ENCODE results near the gene ULK4.

Gene ULK4

DNA sequence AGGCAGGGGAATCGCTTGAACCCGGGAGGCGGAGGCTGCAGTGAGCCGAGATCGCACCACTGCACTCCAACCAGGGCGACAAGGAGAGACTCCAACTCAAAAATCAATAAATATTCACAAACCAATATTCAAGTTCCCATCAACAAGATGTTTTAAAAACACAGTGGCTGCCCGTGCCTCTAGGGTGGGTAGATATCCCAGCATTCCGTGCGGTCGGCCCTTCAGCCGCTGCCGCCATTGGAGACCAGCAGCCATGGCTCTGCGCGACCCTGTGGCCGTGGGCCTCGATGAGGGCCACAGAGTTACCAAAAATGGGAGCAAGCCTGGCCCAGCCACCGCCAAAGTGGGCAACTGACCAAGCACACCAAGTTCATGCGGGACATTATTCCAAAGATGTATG lies 6.7 kb downstream of the ULK4 start (continued):
- TF ChIP-seq, protein P1, sequence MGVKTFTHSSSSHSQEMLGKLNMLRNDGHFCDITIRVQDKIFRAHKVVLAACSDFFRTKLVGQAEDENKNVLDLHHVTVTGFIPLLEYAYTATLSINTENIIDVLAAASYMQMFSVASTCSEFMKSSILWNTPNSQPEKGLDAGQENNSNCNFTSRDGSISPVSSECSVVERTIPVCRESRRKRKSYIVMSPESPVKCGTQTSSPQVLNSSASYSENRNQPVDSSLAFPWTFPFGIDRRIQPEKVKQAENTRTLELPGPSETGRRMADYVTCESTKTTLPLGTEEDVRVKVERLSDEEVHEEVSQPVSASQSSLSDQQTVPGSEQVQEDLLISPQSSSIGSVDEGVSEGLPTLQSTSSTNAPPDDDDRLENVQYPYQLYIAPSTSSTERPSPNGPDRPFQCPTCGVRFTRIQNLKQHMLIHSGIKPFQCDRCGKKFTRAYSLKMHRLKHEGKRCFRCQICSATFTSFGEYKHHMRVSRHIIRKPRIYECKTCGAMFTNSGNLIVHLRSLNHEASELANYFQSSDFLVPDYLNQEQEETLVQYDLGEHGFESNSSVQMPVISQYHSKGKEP (tag by site-specific recombination; IDR thresholded peaks at IDR 0.05) = no peak
- TF ChIP-seq REPIN1 (tag by site-specific recombination; IDR thresholded peaks at IDR 0.05; ENCODE audit: low read depth) = no peak
- TF ChIP-seq, protein P2, sequence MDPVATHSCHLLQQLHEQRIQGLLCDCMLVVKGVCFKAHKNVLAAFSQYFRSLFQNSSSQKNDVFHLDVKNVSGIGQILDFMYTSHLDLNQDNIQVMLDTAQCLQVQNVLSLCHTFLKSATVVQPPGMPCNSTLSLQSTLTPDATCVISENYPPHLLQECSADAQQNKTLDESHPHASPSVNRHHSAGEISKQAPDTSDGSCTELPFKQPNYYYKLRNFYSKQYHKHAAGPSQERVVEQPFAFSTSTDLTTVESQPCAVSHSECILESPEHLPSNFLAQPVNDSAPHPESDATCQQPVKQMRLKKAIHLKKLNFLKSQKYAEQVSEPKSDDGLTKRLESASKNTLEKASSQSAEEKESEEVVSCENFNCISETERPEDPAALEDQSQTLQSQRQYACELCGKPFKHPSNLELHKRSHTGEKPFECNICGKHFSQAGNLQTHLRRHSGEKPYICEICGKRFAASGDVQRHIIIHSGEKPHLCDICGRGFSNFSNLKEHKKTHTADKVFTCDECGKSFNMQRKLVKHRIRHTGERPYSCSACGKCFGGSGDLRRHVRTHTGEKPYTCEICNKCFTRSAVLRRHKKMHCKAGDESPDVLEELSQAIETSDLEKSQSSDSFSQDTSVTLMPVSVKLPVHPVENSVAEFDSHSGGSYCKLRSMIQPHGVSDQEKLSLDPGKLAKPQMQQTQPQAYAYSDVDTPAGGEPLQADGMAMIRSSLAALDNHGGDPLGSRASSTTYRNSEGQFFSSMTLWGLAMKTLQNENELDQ (tag by site-specific recombination; IDR thresholded peaks at IDR 0.05; ENCODE audit: low read depth) = no peak
- TF ChIP-seq ZNF324 (tag by site-specific recombination; IDR thresholded peaks at IDR 0.05) = no peak
- no peak for TF ChIP-seq ZNF747 (tag by site-specific recombination; IDR thresholded peaks at IDR 0.05)
- TF ChIP-seq GLI2 (tag by site-specific recombination; IDR thresholded peaks at IDR 0.05; ENCODE audit: borderline replicate concordance, low read depth) = no peak
- TF ChIP-seq, protein P3, sequence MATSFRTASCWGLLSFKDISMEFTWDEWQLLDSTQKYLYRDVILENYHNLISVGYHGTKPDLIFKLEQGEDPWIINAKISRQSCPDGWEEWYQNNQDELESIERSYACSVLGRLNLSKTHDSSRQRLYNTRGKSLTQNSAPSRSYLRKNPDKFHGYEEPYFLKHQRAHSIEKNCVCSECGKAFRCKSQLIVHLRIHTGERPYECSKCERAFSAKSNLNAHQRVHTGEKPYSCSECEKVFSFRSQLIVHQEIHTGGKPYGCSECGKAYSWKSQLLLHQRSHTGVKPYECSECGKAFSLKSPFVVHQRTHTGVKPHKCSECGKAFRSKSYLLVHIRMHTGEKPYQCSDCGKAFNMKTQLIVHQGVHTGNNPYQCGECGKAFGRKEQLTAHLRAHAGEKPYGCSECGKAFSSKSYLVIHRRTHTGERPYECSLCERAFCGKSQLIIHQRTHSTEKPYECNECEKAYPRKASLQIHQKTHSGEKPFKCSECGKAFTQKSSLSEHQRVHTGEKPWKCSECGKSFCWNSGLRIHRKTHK (tag by site-specific recombination; IDR thresholded peaks at IDR 0.05) = no peak
- TF ChIP-seq ZNF785 (tag by site-specific recombination; IDR thresholded peaks at IDR 0.05) = no peak

DNA sequence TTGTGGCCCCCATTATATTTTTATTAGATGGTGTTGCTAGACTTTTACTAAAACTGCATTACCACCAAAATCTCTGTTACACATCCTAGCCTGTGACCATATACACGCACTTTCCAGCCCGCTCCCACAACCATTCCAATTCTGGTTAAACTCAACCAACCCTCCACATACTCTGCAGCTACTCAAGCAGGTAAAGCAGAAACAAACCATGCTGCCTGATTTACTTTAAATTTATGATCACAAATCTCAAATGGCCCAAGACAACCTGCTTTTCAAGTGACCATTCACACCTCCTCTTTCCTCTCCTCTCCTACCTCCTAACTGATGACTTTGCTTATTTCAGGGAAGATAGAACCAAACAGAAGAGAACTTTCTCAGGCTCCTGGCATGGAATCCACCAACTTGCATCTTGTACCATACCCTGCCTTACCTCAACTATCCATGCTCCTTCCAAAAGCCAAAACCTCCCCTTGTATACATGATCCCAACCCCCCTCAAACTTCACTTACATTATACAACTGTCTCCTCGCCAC lies 18.5 kb downstream of the ULK4 start:
- H3K4me1 ChIP-seq (ENCODE audit: control insufficient read depth, insufficient read depth, low read length) = no peaks in the 10 kb centered on the region
- H3K4me3 ChIP-seq (ENCODE audit: low read depth, low read length) = no peak overlapping the region
- H3K27ac ChIP-seq (ENCODE audit: extremely low read depth, low read depth, low read length) = no peak overlapping the region
- H3K36me3 ChIP-seq (ENCODE audit: control insufficient read depth in 2 of 2, insufficient read depth in 1 of 2, low read length in 2 of 2) = no peaks in the 10 kb centered on the region
- ChIA-PET CTCF (no interaction called here), POLR2A (no interaction called here)
- no peaks in the 10 kb centered on the region for H3K9me3 ChIP-seq (ENCODE audit: control insufficient read depth, insufficient read depth, low read depth, low read length)
- no peak for TF ChIP-seq SP7 (tag by site-specific recombination; IDR thresholded peaks at IDR 0.05)
- TF ChIP-seq ZNF558 (tag by site-specific recombination; IDR thresholded peaks at IDR 0.05) = no peak
- TF ChIP-seq, protein P4, sequence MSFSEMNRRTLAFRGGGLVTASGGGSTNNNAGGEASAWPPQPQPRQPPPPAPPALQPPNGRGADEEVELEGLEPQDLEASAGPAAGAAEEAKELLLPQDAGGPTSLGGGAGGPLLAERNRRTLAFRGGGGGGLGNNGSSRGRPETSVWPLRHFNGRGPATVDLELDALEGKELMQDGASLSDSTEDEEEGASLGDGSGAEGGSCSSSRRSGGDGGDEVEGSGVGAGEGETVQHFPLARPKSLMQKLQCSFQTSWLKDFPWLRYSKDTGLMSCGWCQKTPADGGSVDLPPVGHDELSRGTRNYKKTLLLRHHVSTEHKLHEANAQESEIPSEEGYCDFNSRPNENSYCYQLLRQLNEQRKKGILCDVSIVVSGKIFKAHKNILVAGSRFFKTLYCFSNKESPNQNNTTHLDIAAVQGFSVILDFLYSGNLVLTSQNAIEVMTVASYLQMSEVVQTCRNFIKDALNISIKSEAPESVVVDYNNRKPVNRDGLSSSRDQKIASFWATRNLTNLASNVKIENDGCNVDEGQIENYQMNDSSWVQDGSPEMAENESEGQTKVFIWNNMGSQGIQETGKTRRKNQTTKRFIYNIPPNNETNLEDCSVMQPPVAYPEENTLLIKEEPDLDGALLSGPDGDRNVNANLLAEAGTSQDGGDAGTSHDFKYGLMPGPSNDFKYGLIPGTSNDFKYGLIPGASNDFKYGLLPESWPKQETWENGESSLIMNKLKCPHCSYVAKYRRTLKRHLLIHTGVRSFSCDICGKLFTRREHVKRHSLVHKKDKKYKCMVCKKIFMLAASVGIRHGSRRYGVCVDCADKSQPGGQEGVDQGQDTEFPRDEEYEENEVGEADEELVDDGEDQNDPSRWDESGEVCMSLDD (tag by site-specific recombination; IDR thresholded peaks at IDR 0.05) = no peak
- TF ChIP-seq MYNN (tag by site-specific recombination; IDR thresholded peaks at IDR 0.05; ENCODE audit: borderline replicate concordance) = no peak
- TF ChIP-seq KLF1 (tag by site-specific recombination; IDR thresholded peaks at IDR 0.05) = no peak
- TF ChIP-seq, protein P5, sequence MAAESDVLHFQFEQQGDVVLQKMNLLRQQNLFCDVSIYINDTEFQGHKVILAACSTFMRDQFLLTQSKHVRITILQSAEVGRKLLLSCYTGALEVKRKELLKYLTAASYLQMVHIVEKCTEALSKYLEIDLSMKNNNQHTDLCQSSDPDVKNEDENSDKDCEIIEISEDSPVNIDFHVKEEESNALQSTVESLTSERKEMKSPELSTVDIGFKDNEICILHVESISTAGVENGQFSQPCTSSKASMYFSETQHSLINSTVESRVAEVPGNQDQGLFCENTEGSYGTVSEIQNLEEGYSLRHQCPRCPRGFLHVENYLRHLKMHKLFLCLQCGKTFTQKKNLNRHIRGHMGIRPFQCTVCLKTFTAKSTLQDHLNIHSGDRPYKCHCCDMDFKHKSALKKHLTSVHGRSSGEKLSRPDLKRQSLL (tag by site-specific recombination; IDR thresholded peaks at IDR 0.05) = no peak
- no peak for TF ChIP-seq EGR2 (tag by site-specific recombination; IDR thresholded peaks at IDR 0.05; ENCODE audit: low read depth)
- TF ChIP-seq OSR2 (tag by site-specific recombination; IDR thresholded peaks at IDR 0.05) = no peak
- TF ChIP-seq ZNF112 (tag by site-specific recombination; IDR thresholded peaks at IDR 0.05) = no peak
- no peak for TF ChIP-seq RBAK (tag by site-specific recombination; IDR thresholded peaks at IDR 0.05)
- TF ChIP-seq ZNF560 (tag by site-specific recombination; IDR thresholded peaks at IDR 0.05; ENCODE audit: borderline replicate concordance) = no peak
- TF ChIP-seq ZBTB20 (tag by site-specific recombination; IDR thresholded peaks at IDR 0.05) = no peak
- TF ChIP-seq REPIN1 (tag by site-specific recombination; IDR thresholded peaks at IDR 0.05; ENCODE audit: low read depth) = no peak
- no peak for TF ChIP-seq ZNF311 (tag by site-specific recombination; IDR thresholded peaks at IDR 0.05; ENCODE audit: borderline replicate concordance)
- no peak for TF ChIP-seq ZNF37A (tag by site-specific recombination; IDR thresholded peaks at IDR 0.05)
- no peak for TF ChIP-seq ZNF202 (tag by site-specific recombination; IDR thresholded peaks at IDR 0.05; ENCODE audit: borderline replicate concordance)
